Smooth muscle cell (in vitro differentiated cells): ENCODE measurements around the gene PRM1. TPM values are rescaled to one million over a fixed set of nuclear protein-coding genes. Genes with fewer than 3 reads are reported as not detected.

Experiments
- DNase-seq: peaks from one replicate; lab custom pipeline; 2025; ENCODE audit not compliant: unreplicated experiment; lab: John Stamatoyannopoulos, UW
- H2AFZ ChIP-seq: fragments of 200-600 bp; sonication (generic); 2 replicates; pipeline ENCODE4 v1.6.0; 2016; ENCODE audit warnings: antibody characterized with exemption, low read depth, mild to moderate bottlenecking
- H3F3A ChIP-seq: fragments of 200-600 bp; sonication (generic); 2 replicates; pipeline ENCODE4 v1.6.0; 2017; ENCODE audit warnings: antibody characterized with exemption, low read depth
- H3K27ac ChIP-seq: fragments of 200-600 bp; sonication (generic); 2 replicates; pipeline ENCODE4 v1.5.1; 2016; ENCODE audit warnings: low read depth, mild to moderate bottlenecking
- H3K27me3 ChIP-seq: fragments of 200-600 bp; sonication (generic); 2 replicates; pipeline ENCODE4 v1.6.1; 2016; ENCODE audit warnings: low read depth, mild to moderate bottlenecking
- H3K36me3 ChIP-seq: fragments of 200-600 bp; sonication (generic); 2 replicates; pipeline ENCODE4 v1.5.1; 2016; ENCODE audit warnings: low read depth
- H3K4me1 ChIP-seq: fragments of 200-600 bp; sonication (generic); 2 replicates; pipeline ENCODE4 v1.5.1; 2016; ENCODE audit warnings: low read depth
- H3K4me2 ChIP-seq: fragments of 200-600 bp; sonication (generic); 2 replicates; pipeline ENCODE4 v1.6.0; 2016; ENCODE audit warnings: mild to moderate bottlenecking
- H3K4me3 ChIP-seq: fragments of 200-600 bp; sonication (generic); 2 replicates; pipeline ENCODE4 v1.5.1; 2016; ENCODE audit warnings: mild to moderate bottlenecking
- H3K79me2 ChIP-seq: fragments of 200-600 bp; sonication (generic); 2 replicates; pipeline ENCODE4 v1.6.0; 2016; ENCODE audit warnings: low read depth, mild to moderate bottlenecking
- H3K9ac ChIP-seq: fragments of 200-600 bp; sonication (generic); 2 replicates; pipeline ENCODE4 v1.6.0; 2016; ENCODE audit warnings: low read depth
- H3K9me3 ChIP-seq: fragments of 200-600 bp; sonication (generic); replicated peaks from 2 replicates; pipeline ENCODE4 v1.5.1; 2016; ENCODE audit warnings: low read depth
- H4K20me1 ChIP-seq: fragments of 200-600 bp; sonication (generic); 2 replicates; pipeline ENCODE4 v1.6.0; 2016; ENCODE audit warnings: low read depth
- CTCF ChIP-seq: fragments of 200-600 bp; sonication (generic); IDR thresholded peaks from 2 replicates; pipeline ENCODE4 v1.5.1; 2017; ENCODE audit warnings: borderline replicate concordance, mild to moderate bottlenecking, antibody characterized with exemption; ENCODE audit not compliant: insufficient read depth, poor library complexity, severe bottlenecking
- WGBS: methylation state at CpG from one replicate; pipeline ENCODE4 v1.1.7; 2016; ENCODE audit warnings: low lambda C conversion rate; 5-methylcytosine and 5-hydroxymethylcytosine counted together
- polyA plus RNA-seq: library from polyadenylated mRNA; unstranded; fragments of >200 nt; fragmentation: Nextera tagmentation; extraction: Ambion mirVana; gene quantifications from 2 replicates; pipeline ENCODE4 v1.2.1, GENCODE V29; 2016
- total RNA-seq: library from RNA; depleted of rRNA; stranded (reverse); fragments of >200 nt; gene quantifications from 2 replicates; pipeline ENCODE4 v1.2.3, GENCODE V29; 2014

PRM1 gene
- total and polyA plus RNA-seq, 2 experiments from 2014 or later, result not detected

- Histone ChIP-seq H3K4me2 (no peak overlapping the region), H3K9me3 (no peaks in the 10 kb centered on the region), H4K20me1 (no peaks in the 10 kb centered on the region), H2AFZ (no peak overlapping the region), H3K27ac (no peak overlapping the region), H3K9ac (no peak overlapping the region), H3K79me2 (no peaks in the 10 kb centered on the region), H3K4me3 (no peak overlapping the region), H3K27me3 (no peaks in the 10 kb centered on the region), H3F3A (no peaks in the 10 kb centered on the region), H3K4me1 (peaks cover 17% of the 10 kb centered on the region), H3K36me3 (no peaks in the 10 kb centered on the region)
- TF ChIP-seq CTCF, result no peak
- no peak for DNase-seq
- WGBS, result 89% methylated on average over 8 of the region's 8 CpGs
Measured at GRCh38 chr16:11319529-11320146, 38.5 kb upstream of the PRM1 start.

- 96% methylated on average over 8 of the region's 8 CpGs for WGBS
- H3K9ac ChIP-seq, result no peak overlapping the region
- H3K27me3 ChIP-seq, result no peaks in the 10 kb centered on the region
- peaks cover 17% of the 10 kb centered on the region for H3K4me1 ChIP-seq
- no peaks in the 10 kb centered on the region for H3K9me3 ChIP-seq
- no peak overlapping the region for H3K27ac ChIP-seq
- DNase-seq, result no peak
- H3K36me3 ChIP-seq, result no peaks in the 10 kb centered on the region
- H3K79me2 ChIP-seq, result no peaks in the 10 kb centered on the region
- no peak for TF ChIP-seq CTCF
- no peak overlapping the region for H2AFZ ChIP-seq
- H3K4me2 ChIP-seq, result no peak overlapping the region
- no peak overlapping the region for H3K4me3 ChIP-seq
- no peaks in the 10 kb centered on the region for H4K20me1 ChIP-seq
- no peaks in the 10 kb centered on the region for H3F3A ChIP-seq
Measured at GRCh38 chr16:11318817-11319216, 37.7 kb upstream of the PRM1 start.

GRCh38 chr16:11316331-11317015, 35.3 kb upstream of the PRM1 start:
- no peaks in the 10 kb centered on the region for H4K20me1 ChIP-seq
- no peaks in the 10 kb centered on the region for H3K9me3 ChIP-seq
- H3K4me1 ChIP-seq, result peaks cover 23% of the 10 kb centered on the region
- no peak overlapping the region for H3K27ac ChIP-seq
- H3K4me2 ChIP-seq, result peak overlapping the region; percentile 21
- H3K79me2 ChIP-seq, result no peaks in the 10 kb centered on the region
- peak overlapping the region; percentile 22 for H2AFZ ChIP-seq
- no peaks in the 10 kb centered on the region for H3F3A ChIP-seq
- no peak overlapping the region for H3K9ac ChIP-seq
- no peak overlapping the region for H3K4me3 ChIP-seq
- no peak for TF ChIP-seq CTCF
- 37% methylated on average over 23 of the region's 23 CpGs for WGBS
- DNase-seq, result no peak
- H3K27me3 ChIP-seq, result no peaks in the 10 kb centered on the region
- no peaks in the 10 kb centered on the region for H3K36me3 ChIP-seq

- Histone ChIP-seq H3K27ac (no peak overlapping the region), H3K9ac (no peak overlapping the region), H4K20me1 (no peaks in the 10 kb centered on the region), H2AFZ (no peak overlapping the region), H3K9me3 (no peaks in the 10 kb centered on the region), H3K4me2 (peak overlapping the region; percentile 35), H3F3A (no peaks in the 10 kb centered on the region), H3K36me3 (no peaks in the 10 kb centered on the region), H3K27me3 (no peaks in the 10 kb centered on the region), H3K4me1 (peaks cover 23% of the 10 kb centered on the region), H3K4me3 (no peak overlapping the region), H3K79me2 (no peaks in the 10 kb centered on the region)
- peak; percentile 7 for TF ChIP-seq CTCF
- DNase-seq, result no peak
- 14% methylated on average over 13 of the region's 13 CpGs for WGBS
Measured at GRCh38 chr16:11315510-11315909, 34.4 kb upstream of the PRM1 start.
